Measurements from ENCODE around the gene MYOZ3. TPM values are rescaled to one million over a fixed set of nuclear protein-coding genes. Genes with fewer than 3 reads are reported as not detected.

The MYOZ3 gene
- total and polyA plus RNA-seq, 2 experiments from 2014 or later = 1.1 to 1.8 TPM

GRCh38 chr5:150639377-150639692, 21.7 kb upstream of the MYOZ3 start:
- Histone ChIP-seq H3K4me1 (ENCODE audit: insufficient read depth) (peaks cover 79% of the 10 kb centered on the region), H3K36me3 (replicated peaks; ENCODE audit: insufficient read depth, low read depth) (no peaks in the 10 kb centered on the region)
- WGBS (ENCODE audit: low lambda C conversion rate, missing lambda C conversion rate) = 76% methylated on average over 3 of the region's 3 CpGs

GRCh38 chr5:150639751-150640150, 21.3 kb upstream of the MYOZ3 start:
- no peaks in the 10 kb centered on the region for H4K20me1 ChIP-seq (ENCODE audit: insufficient read depth, poor library complexity, severe bottlenecking)
- H2AFZ ChIP-seq = no peak overlapping the region
- peaks cover 27% of the 10 kb centered on the region for H3K79me2 ChIP-seq
- H3K4me2 ChIP-seq = peak overlapping the region; percentile 48
- 61% methylated on average over 5 of the region's 5 CpGs for WGBS (ENCODE audit: low lambda C conversion rate, missing lambda C conversion rate)
- peaks cover 84% of the 10 kb centered on the region for H3K4me1 ChIP-seq (ENCODE audit: insufficient read depth)
- no peak overlapping the region for H3K4me3 ChIP-seq
- H3K9me3 ChIP-seq (ENCODE audit: low read depth) = no peaks in the 10 kb centered on the region
- TF ChIP-seq EZH2phosphoT487 (IDR thresholded peaks at IDR 0.05; ENCODE audit: low read depth, severe bottlenecking, unreplicated experiment) (no peak), EZH2 (IDR thresholded peaks at IDR 0.05; ENCODE audit: borderline replicate concordance) (no peak)
- TF ChIP-seq, protein P1, sequence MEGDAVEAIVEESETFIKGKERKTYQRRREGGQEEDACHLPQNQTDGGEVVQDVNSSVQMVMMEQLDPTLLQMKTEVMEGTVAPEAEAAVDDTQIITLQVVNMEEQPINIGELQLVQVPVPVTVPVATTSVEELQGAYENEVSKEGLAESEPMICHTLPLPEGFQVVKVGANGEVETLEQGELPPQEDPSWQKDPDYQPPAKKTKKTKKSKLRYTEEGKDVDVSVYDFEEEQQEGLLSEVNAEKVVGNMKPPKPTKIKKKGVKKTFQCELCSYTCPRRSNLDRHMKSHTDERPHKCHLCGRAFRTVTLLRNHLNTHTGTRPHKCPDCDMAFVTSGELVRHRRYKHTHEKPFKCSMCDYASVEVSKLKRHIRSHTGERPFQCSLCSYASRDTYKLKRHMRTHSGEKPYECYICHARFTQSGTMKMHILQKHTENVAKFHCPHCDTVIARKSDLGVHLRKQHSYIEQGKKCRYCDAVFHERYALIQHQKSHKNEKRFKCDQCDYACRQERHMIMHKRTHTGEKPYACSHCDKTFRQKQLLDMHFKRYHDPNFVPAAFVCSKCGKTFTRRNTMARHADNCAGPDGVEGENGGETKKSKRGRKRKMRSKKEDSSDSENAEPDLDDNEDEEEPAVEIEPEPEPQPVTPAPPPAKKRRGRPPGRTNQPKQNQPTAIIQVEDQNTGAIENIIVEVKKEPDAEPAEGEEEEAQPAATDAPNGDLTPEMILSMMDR (IDR thresholded peaks at IDR 0.05; ENCODE audit: poor library complexity) = no peak
- no peaks in the 10 kb centered on the region for H3K9me2 ChIP-seq (replicated peaks; ENCODE audit: insufficient read depth)
- no peaks in the 10 kb centered on the region for H3K27me3 ChIP-seq
- no peaks in the 10 kb centered on the region for H3K36me3 ChIP-seq (replicated peaks; ENCODE audit: insufficient read depth, low read depth)
- H3K27ac ChIP-seq = peak overlapping the region; percentile 86
- DNase-seq (ENCODE audit: low spot score) = no peak

More at GRCh38 chr5:150639377-150639692, 21.7 kb upstream of the MYOZ3 start:
- TF ChIP-seq EZH2 (IDR thresholded peaks at IDR 0.05; ENCODE audit: borderline replicate concordance) (no peak), EZH2phosphoT487 (IDR thresholded peaks at IDR 0.05; ENCODE audit: low read depth, severe bottlenecking, unreplicated experiment) (no peak)
- TF ChIP-seq, protein P1 (IDR thresholded peaks at IDR 0.05; ENCODE audit: poor library complexity) = no peak
- DNase-seq (ENCODE audit: low spot score) = no peak
- Histone ChIP-seq H3K4me3 (no peak overlapping the region), H3K4me2 (peak overlapping the region; percentile 48), H3K79me2 (peaks cover 23% of the 10 kb centered on the region), H3K9me2 (replicated peaks; ENCODE audit: insufficient read depth) (no peaks in the 10 kb centered on the region), H3K27me3 (no peaks in the 10 kb centered on the region), H2AFZ (no peak overlapping the region), H4K20me1 (ENCODE audit: insufficient read depth, poor library complexity, severe bottlenecking) (no peaks in the 10 kb centered on the region), H3K27ac (peak overlapping the region; percentile 86), H3K9me3 (ENCODE audit: low read depth) (no peaks in the 10 kb centered on the region)

GRCh38 chr5:150640311-150641005, 20.6 kb upstream of the MYOZ3 start, which contains the start of gene SYNPO:
Gene SYNPO (plus strand): TSS chr5:150640660. CDS start chr5:150648276, 7,616 bp downstream.
- no peak for TF ChIP-seq EZH2 (IDR thresholded peaks at IDR 0.05; ENCODE audit: borderline replicate concordance)
- no peak for TF ChIP-seq EZH2phosphoT487 (IDR thresholded peaks at IDR 0.05; ENCODE audit: low read depth, severe bottlenecking, unreplicated experiment)
- TF ChIP-seq, protein P1 (IDR thresholded peaks at IDR 0.05; ENCODE audit: poor library complexity) = no peak
- Histone ChIP-seq H3K79me2 (peaks cover 33% of the 10 kb centered on the region), H3K27me3 (no peaks in the 10 kb centered on the region), H3K4me1 (ENCODE audit: insufficient read depth) (peaks cover 91% of the 10 kb centered on the region), H3K36me3 (replicated peaks; ENCODE audit: insufficient read depth, low read depth) (no peaks in the 10 kb centered on the region), H4K20me1 (ENCODE audit: insufficient read depth, poor library complexity, severe bottlenecking) (no peaks in the 10 kb centered on the region), H3K9me3 (ENCODE audit: low read depth) (no peaks in the 10 kb centered on the region), H3K4me2 (peak within 1 kb of the TSS; percentile 67), H3K4me3 (no peak within 1 kb of the TSS), H2AFZ (no peak within 1 kb of the TSS), H3K27ac (peak within 1 kb of the TSS; percentile 86), H3K9me2 (replicated peaks; ENCODE audit: insufficient read depth) (no peaks in the 10 kb centered on the region)
- DNase-seq (ENCODE audit: low spot score) = peak; percentile 87
- 39% methylated on average over 14 of the region's 14 CpGs for WGBS (ENCODE audit: low lambda C conversion rate, missing lambda C conversion rate)

Measured in hepatocyte (in vitro differentiated cells).